GM06990 (cell line): ENCODE results near the gene NECAB3.

Source experiments
- DNase-seq: peaks from one replicate; pipeline ENCODE4 v3.0.0-alpha.2; 2011; ENCODE audit not compliant: insufficient read length; ENCODE audit errors: extremely low read depth
- H3K27me3 ChIP-seq: replicated peaks from 2 replicates; pipeline ENCODE4 v1.6.0; 2011; ENCODE audit warnings: low read length; ENCODE audit not compliant: control insufficient read depth, insufficient read depth
- H3K36me3 ChIP-seq: 2 replicates; pipeline ENCODE4 v1.5.1; 2011; ENCODE audit warnings: low read length; ENCODE audit not compliant: control insufficient read depth, insufficient read depth
- H3K4me3 ChIP-seq: replicated peaks from 2 replicates; pipeline ENCODE4 v1.5.1; 2011; ENCODE audit warnings: low read depth, mild to moderate bottlenecking, control low read depth, low read length
- TF ChIP-seq, protein P1 (sequence below): IDR thresholded peaks from 2 replicates; pipeline ENCODE4 v1.5.1; 2011; ENCODE audit warnings: low read length, control low read depth, mild to moderate bottlenecking, inconsistent platforms; ENCODE audit not compliant: insufficient read depth, poor library complexity, severe bottlenecking

The NECAB3 gene

DNA sequence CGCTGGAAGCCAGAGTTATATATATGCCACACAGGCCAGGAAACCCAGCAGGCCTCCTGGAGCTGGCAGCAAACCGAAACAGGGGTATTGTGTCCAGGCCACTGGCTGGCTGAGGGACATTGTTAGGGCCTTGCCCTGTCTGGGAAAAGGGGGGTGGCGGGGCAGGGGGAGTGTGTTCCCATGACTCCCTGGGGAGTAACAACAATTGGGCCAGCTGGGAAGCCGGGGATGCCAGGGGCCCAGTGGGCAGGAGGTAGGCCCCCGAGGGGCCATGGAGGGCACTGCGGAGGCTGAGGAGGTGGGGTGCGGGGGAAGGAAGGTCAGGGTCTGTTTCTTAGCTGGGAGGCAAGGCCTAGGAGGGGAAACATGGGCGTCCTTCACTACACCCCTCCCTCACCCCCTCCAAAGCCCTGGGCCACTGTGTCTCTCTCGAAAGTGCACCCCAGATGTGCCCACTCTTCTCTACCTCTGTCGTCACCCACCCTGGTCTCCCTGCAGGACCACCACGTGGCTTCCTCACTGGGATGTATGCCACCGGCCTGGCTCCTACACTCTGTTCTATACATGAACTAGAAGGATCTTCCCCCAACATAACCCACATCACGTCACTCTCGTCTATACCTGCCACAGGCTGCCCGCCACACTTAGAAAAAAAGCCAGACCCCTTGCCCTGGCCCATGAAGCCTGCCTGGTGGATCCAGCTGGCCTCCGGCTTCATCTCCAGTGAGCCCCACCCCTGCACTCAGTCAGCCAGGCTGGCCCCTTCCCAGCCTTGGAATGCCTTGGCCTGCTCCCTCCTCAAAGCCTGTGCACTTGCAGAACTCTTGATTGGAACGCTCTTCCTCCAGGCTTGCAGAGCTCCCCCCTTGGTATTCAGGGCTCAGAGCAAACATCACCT lies 19.8 kb upstream of the NECAB3 start:
- TF ChIP-seq, protein P1, sequence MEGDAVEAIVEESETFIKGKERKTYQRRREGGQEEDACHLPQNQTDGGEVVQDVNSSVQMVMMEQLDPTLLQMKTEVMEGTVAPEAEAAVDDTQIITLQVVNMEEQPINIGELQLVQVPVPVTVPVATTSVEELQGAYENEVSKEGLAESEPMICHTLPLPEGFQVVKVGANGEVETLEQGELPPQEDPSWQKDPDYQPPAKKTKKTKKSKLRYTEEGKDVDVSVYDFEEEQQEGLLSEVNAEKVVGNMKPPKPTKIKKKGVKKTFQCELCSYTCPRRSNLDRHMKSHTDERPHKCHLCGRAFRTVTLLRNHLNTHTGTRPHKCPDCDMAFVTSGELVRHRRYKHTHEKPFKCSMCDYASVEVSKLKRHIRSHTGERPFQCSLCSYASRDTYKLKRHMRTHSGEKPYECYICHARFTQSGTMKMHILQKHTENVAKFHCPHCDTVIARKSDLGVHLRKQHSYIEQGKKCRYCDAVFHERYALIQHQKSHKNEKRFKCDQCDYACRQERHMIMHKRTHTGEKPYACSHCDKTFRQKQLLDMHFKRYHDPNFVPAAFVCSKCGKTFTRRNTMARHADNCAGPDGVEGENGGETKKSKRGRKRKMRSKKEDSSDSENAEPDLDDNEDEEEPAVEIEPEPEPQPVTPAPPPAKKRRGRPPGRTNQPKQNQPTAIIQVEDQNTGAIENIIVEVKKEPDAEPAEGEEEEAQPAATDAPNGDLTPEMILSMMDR: no peak
- no peaks in the 10 kb centered on the region for H3K36me3 ChIP-seq
- H3K4me3 ChIP-seq: no peak overlapping the region
- DNase-seq: no peak
- H3K27me3 ChIP-seq: no peaks in the 10 kb centered on the region

DNA sequence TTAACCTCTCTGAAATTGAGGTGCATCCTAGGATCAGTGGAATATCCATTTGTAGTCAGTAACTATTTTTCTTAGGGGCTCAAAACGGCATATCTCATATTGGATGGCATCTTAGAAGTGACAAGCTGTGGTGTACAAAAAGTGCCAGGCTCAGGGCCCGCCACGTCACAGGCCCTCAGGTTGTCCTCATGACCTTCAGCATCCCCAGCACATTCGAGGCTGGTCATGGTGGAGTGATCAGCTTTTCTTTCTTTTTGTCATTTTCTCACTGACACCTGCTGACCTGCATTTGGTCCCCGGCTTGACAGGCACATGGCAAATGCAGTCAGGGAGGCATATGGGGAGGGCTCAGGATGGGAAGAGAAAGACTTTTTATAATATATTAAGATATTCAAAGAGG lies 19.1 kb upstream of the NECAB3 start:
- Histone ChIP-seq H3K36me3 (no peaks in the 10 kb centered on the region), H3K4me3 (no peak overlapping the region), H3K27me3 (no peaks in the 10 kb centered on the region)
- TF ChIP-seq, protein P1: no peak
- no peak for DNase-seq

DNA sequence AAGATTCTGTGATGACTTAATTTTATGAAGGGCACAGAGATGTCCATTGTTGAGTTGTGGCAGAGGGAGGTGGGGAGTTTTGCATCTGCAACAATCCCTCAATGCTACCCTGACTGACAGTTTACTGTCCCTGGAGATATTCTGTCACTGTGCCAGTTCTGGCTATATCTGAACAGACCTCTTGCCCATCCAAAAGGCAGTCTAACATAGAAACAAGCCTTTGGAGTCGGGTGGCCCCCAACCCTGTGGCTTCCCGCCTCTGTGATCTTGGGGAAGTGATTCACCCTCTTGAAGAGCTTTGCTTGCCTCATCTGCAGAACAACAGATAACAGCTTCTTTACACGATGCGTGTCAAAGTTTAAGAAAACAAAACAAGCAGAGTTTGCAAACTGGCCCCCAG lies 15.7 kb upstream of the NECAB3 start:
- H3K27me3 ChIP-seq: no peaks in the 10 kb centered on the region
- H3K36me3 ChIP-seq: no peaks in the 10 kb centered on the region
- DNase-seq: no peak
- H3K4me3 ChIP-seq: no peak overlapping the region
- TF ChIP-seq, protein P1: no peak

DNA sequence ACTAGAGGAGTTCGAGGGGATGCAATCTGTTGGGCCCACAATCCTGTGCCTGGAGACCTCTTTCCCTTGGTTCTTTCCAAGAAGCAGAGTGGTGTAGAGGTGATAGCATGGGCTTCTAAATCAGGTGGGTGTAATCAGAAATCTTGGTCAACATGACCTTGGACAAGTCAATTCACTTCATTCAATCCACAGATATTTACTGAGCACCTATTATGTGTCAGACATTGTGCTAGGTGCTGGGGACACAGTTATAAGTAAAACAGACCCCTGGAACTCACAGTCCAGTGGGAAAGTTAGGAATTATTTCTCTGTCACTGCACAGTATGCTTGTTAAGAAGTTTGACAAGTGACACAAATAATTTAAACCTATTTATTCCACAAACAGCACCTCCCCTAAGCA lies 15.3 kb upstream of the NECAB3 start:
- TF ChIP-seq, protein P1: no peak

DNA sequence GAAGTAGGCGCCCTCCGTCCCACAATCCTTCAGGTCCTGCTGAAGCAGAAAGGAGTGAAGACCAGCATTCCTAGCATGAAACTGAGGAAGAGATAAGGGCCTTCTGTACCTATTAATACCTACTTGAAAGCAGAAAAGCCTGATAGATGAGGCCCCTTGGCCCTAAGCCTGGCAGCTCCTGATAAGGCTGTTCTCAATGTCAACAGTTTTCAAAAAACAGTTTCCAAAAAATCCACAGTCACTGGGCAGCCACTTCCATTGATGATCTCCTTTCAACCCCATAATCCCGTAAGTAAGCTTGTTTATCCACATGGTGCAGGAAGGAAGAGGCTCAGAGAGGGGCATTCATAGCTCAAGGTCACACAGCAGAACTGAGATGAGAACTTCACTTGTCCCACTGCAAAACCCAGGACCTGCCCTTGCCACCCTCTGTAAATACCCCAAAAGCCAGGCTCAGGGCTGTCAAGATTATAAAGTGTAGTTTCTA lies 14.8 kb upstream of the NECAB3 start:
- DNase-seq: no peak
- no peak overlapping the region for H3K4me3 ChIP-seq
- H3K27me3 ChIP-seq: no peaks in the 10 kb centered on the region
- TF ChIP-seq, protein P1: no peak
- no peaks in the 10 kb centered on the region for H3K36me3 ChIP-seq

More for the DNA sequence above, 15.3 kb upstream of the NECAB3 start:
- no peaks in the 10 kb centered on the region for H3K27me3 ChIP-seq
- H3K4me3 ChIP-seq: no peak overlapping the region
- no peak for DNase-seq
- no peaks in the 10 kb centered on the region for H3K36me3 ChIP-seq
